ENCODE data around the gene GPR39.

Gene GPR39

GRCh38 chr2:132442278-132442677, 25.7 kb downstream of the GPR39 start:
- Histone ChIP-seq H3K27ac (no peak overlapping the region), H3K4me2 (no peak overlapping the region), H3K79me2 (ENCODE audit: insufficient read depth, low read depth) (no peaks in the 10 kb centered on the region), H3K4me1 (ENCODE audit: low read depth, poor library complexity, severe bottlenecking) (no peaks in the 10 kb centered on the region), H4K20me1 (ENCODE audit: insufficient read depth) (no peaks in the 10 kb centered on the region), H3K27me3 (ENCODE audit: insufficient read depth, low read depth) (no peaks in the 10 kb centered on the region), H3K36me3 (ENCODE audit: insufficient read depth) (no peaks in the 10 kb centered on the region), H3K4me3 (IDR thresholded peaks at IDR 0.05; ENCODE audit: insufficient read depth, low read depth, low read length) (no peak overlapping the region), H2AFZ (ENCODE audit: low read depth) (no peak overlapping the region), H3K9ac (no peak overlapping the region)
- TF ChIP-seq, protein P1, sequence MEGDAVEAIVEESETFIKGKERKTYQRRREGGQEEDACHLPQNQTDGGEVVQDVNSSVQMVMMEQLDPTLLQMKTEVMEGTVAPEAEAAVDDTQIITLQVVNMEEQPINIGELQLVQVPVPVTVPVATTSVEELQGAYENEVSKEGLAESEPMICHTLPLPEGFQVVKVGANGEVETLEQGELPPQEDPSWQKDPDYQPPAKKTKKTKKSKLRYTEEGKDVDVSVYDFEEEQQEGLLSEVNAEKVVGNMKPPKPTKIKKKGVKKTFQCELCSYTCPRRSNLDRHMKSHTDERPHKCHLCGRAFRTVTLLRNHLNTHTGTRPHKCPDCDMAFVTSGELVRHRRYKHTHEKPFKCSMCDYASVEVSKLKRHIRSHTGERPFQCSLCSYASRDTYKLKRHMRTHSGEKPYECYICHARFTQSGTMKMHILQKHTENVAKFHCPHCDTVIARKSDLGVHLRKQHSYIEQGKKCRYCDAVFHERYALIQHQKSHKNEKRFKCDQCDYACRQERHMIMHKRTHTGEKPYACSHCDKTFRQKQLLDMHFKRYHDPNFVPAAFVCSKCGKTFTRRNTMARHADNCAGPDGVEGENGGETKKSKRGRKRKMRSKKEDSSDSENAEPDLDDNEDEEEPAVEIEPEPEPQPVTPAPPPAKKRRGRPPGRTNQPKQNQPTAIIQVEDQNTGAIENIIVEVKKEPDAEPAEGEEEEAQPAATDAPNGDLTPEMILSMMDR (conservative IDR thresholded peaks at IDR 0.05; ENCODE audit: low read depth, low read length) = no peak

DNA sequence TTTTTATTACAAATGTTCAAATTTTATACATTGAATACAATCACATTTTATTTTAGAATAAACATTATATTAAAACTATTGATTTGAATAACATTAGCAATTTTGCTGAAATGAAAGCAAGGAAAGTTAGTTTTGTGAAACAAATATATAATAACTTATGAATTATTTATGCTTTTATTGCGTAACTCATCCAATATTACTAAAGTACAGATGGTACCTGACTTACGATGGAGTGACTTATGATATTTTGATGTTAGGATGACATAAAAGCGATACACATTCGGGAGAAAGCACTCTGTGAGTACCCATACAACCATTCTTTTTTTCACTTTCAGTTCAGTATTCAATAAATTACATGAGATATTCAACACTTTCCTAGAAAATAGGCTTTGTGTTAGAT, 26.5 kb downstream of the GPR39 start:
- no peaks in the 10 kb centered on the region for H3K4me1 ChIP-seq (ENCODE audit: low read depth, poor library complexity, severe bottlenecking)
- H2AFZ ChIP-seq (ENCODE audit: low read depth) = no peak overlapping the region
- H3K27ac ChIP-seq = no peak overlapping the region
- H3K36me3 ChIP-seq (ENCODE audit: insufficient read depth) = no peaks in the 10 kb centered on the region
- TF ChIP-seq, protein P1 (conservative IDR thresholded peaks at IDR 0.05; ENCODE audit: low read depth, low read length) = no peak
- H3K9ac ChIP-seq = no peak overlapping the region
- no peaks in the 10 kb centered on the region for H3K27me3 ChIP-seq (ENCODE audit: insufficient read depth, low read depth)
- no peak overlapping the region for H3K4me2 ChIP-seq
- H4K20me1 ChIP-seq (ENCODE audit: insufficient read depth) = no peaks in the 10 kb centered on the region
- no peaks in the 10 kb centered on the region for H3K79me2 ChIP-seq (ENCODE audit: insufficient read depth, low read depth)
- no peak overlapping the region for H3K4me3 ChIP-seq (IDR thresholded peaks at IDR 0.05; ENCODE audit: insufficient read depth, low read depth, low read length)

- no peak overlapping the region for H3K4me3 ChIP-seq (IDR thresholded peaks at IDR 0.05; ENCODE audit: insufficient read depth, low read depth, low read length)
- TF ChIP-seq, protein P1 (conservative IDR thresholded peaks at IDR 0.05; ENCODE audit: low read depth, low read length) = no peak
- no peak overlapping the region for H3K4me2 ChIP-seq
- H3K9ac ChIP-seq = no peak overlapping the region
- no peaks in the 10 kb centered on the region for H3K79me2 ChIP-seq (ENCODE audit: insufficient read depth, low read depth)
- H3K27me3 ChIP-seq (ENCODE audit: insufficient read depth, low read depth) = no peaks in the 10 kb centered on the region
- no peak overlapping the region for H3K27ac ChIP-seq
- H2AFZ ChIP-seq (ENCODE audit: low read depth) = no peak overlapping the region
- no peaks in the 10 kb centered on the region for H4K20me1 ChIP-seq (ENCODE audit: insufficient read depth)
- no peaks in the 10 kb centered on the region for H3K4me1 ChIP-seq (ENCODE audit: low read depth, poor library complexity, severe bottlenecking)
- no peaks in the 10 kb centered on the region for H3K36me3 ChIP-seq (ENCODE audit: insufficient read depth)
Measured at GRCh38 chr2:132446444-132446843, 29.8 kb downstream of the GPR39 start.

DNA sequence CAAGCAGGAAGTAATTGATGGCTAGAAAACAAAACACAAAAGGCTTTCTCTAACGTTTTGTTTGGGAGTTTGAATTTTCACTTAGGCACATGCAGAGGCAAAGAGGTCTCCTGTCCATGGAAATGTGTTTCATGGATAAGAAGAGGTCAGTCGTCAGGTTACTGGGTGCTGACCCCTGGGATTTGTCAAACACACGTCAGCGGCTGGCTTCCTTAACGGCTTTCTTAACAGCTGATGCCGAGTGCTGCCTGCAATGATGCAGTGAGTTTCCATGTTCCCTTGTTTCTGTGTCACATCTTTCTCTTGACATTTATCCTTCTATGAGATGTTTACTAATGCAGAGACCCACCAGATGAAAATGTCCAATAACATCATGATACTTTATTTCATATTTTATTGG, 31.7 kb downstream of the GPR39 start:
- H2AFZ ChIP-seq (ENCODE audit: low read depth) = no peak overlapping the region
- no peaks in the 10 kb centered on the region for H3K4me1 ChIP-seq (ENCODE audit: low read depth, poor library complexity, severe bottlenecking)
- no peak overlapping the region for H3K27ac ChIP-seq
- TF ChIP-seq, protein P1 (conservative IDR thresholded peaks at IDR 0.05; ENCODE audit: low read depth, low read length) = no peak
- H3K9ac ChIP-seq = no peak overlapping the region
- no peaks in the 10 kb centered on the region for H4K20me1 ChIP-seq (ENCODE audit: insufficient read depth)
- no peak overlapping the region for H3K4me3 ChIP-seq (IDR thresholded peaks at IDR 0.05; ENCODE audit: insufficient read depth, low read depth, low read length)
- no peaks in the 10 kb centered on the region for H3K79me2 ChIP-seq (ENCODE audit: insufficient read depth, low read depth)
- H3K4me2 ChIP-seq = no peak overlapping the region
- H3K27me3 ChIP-seq (ENCODE audit: insufficient read depth, low read depth) = no peaks in the 10 kb centered on the region
- H3K36me3 ChIP-seq (ENCODE audit: insufficient read depth) = no peaks in the 10 kb centered on the region
